Stimulated activated CD4-positive, alpha-beta T cell treated with anti-CD3 and anti-CD28 coated beads, Interleukin-1b, Interleukin-23, amount 100 ng/mL, for 4 hours (primary cell): ENCODE results near the gene HPCAL4.

Source experiments
- DNase-seq, 2 donors: peaks; one replicate each; pipeline ENCODE4 v3.0.0-alpha.2; 2020; ENCODE audit warnings: low read depth in 2 of 2

HPCAL4 gene

GRCh38 chr1:39701049-39701439, 9.8 kb upstream of the HPCAL4 start:
- DNase-seq = no peak

DNA sequence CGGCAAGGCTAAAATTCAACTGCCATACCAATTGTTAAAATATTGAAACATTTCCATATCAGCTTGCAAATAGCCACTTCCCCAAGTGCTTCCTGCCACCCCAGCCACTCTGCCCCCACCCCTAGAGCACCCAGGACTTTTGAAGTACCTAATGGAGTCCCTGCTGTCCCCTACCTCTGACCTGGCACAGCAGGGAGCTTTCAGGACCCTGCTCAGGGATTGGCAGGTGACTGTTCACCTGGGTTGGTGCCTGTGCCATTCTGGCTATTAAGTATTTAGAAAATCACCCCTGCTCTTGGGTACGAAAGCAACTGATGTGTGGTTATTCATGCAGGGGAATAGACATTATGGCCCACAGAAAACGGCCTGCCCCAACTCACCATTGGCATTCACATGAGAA, 9.1 kb upstream of the HPCAL4 start:
- no peak for DNase-seq

DNA sequence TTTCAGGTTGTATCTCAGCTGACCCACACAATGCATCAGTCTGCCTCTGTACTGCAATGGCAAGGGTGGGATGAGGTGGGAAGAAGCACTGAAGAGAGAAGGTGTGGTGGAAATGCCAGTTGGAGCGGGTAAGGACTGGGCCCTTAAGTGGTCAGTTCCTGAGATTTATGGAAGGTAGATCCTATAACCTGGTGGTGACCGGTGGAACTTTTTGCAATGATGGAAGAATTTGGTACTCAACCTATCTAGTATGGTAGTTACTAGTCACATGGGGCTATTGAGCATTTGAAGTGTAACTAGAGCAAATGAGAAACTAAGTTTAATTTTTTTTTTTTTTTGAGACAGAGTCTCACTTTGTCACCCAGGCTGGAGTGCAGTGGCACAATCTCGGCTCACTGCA, 8.2 kb upstream of the HPCAL4 start:
- no peak for DNase-seq

GRCh38 chr1:39698568-39698967, 7.3 kb upstream of the HPCAL4 start:
- DNase-seq = no peak

- DNase-seq = no peak
Observed at GRCh38 chr1:39696448-39696847, 5.2 kb upstream of the HPCAL4 start.

DNA sequence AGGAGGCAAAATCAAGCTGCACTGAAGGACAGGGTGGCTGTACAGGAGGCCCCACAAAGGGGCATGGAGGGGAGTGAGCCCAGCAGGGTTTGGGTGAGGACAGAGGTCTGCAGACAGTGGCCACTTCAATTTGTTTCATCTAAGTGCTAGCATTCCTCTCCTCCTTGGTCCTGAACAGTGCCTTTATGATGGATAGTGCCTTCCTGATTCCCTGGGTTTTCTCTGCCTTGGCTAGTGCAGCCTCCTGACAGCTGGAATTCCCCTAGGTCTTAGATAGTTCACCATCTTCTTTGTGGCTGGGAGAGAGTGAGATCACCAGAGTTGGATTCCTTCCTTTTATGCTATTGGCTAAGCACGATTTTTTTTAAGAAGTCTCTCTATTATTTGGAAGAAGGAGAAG, 3.8 kb upstream of the HPCAL4 start:
- no peak for DNase-seq

DNA sequence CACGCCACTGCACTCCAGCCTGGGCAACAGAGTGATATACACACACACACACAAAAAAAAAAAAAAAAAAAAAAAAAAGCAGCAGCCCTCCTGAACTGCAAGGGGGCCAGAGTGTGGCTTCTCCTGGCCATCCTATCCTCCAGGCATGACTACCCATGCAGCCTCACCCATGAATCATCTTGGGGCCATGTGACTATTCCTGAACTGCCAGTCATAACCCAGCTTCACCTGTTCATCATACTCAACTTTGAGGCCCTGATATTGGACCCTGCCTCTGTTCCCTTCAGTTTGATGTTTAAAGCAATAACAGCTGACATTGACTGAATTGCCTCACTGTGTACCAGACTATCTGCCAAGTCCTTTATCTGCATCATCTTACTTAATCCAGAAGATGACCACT, 2.8 kb upstream of the HPCAL4 start:
- DNase-seq = no peak

DNA sequence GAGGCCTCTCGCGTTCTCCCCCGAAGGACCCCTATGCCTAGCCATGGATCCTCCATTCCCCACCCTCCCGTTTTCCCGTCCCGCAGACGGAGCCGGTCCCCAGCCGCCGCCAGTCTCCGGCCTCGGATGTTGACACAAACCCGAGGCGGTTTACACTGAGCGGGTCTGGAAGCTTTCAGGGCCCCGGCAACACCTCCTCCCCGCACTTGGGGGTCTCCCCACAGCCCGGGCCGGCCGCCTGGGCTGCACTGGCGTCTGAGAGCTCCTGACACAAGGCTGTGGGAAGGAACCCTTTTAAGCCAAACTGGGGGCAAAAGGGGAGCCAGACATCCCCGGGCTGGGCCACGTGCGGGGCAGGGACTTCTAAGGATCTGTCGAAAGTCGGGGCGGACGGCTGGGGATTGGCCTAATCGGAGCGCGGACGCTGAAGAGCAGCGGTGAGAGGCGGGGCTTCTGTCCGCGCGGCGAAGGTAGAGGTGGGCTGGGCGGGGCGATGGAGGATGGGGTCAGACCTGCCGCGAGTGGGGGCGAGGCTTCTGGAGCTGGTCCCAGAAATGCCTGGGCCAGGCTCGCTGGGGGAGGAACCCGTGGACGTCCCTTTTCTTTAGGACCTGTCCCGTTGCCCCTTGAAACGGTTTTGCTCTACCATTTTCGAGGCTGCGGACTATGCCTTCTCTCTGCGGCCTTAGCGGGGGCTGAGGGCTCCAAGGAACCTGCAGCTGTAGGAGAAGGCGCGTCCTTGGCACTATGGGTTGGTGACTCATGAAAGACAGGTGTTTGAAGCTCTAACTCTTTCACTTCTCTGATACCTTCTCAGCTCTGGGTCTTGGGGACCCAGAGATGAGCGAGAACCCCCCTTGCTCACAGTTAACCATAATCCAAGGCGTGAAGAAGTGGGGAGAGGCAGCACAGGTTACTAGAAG, 1.2 kb upstream of the HPCAL4 start:
- no peak for DNase-seq

GRCh38 chr1:39690794-39691382, 345 bp downstream of the HPCAL4 start:
- DNase-seq = no peak

DNA sequence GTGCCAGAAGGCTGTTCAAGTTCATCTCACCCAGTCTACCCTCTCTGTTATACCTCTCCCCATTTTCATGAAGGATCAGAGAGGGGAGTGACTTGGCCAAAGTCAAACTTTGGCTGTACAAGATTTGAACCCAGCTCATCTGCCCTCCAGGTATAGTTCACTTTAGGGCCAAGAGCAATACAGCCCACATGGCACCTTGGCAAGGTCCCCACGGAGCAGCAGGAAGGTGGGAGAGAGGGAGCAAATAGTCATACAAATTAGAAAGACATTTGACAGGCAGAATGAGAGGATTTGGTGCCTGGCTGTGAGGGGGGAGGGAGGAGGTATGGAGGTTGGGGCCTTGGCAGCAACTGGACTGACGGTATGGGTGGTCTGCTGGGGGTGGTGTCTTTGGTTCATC, 1.0 kb downstream of the HPCAL4 start:
- DNase-seq = no peak

GRCh38 chr1:39689635-39690034, 1.6 kb downstream of the HPCAL4 start:
- no peak for DNase-seq

DNA sequence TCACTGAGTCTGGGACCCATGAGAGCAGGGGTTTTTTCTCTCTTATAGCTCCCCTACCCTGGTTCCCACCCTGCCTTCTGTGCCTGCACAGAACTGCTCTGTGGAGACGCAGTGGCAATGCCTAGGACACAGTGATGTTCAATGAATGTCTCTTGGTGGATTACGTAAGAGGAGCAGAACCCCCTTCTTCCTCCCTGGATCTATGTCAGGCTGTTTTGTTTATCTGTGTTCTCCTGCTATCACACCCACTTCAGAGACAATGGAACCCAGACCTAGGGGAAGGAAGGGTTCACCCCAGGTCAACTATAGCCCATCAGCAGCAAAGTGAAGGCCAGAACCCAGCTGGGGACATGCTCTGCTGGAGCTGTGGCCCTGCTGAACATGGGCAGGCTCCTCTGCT, 2.0 kb downstream of the HPCAL4 start:
- no peak for DNase-seq

DNA sequence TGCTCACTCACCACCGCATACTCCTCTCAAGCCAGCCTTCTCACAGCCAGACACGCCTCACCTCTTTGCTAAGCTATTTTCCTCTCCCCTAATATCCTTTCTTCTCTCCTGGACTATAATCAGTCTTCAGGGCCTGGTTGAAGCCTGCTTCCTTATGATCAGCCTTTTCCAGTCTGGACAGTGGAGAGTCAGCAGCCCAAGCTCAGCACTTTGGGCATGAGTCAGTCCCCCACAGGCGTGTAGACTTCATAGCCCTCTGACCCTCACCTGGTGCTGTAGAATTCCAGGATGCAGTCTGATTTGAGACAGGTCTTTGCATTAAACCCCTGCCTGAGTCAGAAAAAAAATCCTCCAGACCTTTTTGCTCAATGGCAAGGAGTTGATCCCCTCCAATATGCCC, 2.5 kb downstream of the HPCAL4 start:
- no peak for DNase-seq

- no peak for DNase-seq
Observed at GRCh38 chr1:39687243-39687642, 4.0 kb downstream of the HPCAL4 start.

DNA sequence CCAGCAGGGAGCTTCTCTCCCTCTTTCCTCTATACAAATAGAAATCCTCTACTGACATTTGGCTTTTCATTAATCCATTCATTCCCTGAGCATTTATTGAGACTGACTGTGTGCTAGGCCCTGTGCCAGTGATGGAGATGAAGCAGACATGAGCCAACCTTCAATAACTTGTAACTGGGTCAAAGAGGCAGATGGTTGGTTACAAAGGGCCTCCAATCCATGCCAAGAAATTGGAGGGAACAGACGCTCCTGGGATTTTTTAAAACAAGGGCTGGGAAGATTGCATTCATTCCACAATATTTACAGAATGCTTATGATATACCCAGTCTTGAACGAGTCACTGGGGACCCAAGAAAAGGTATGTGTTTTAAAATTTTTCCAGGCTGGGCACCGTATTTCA, 6.2 kb downstream of the HPCAL4 start:
- DNase-seq = no peak

DNA sequence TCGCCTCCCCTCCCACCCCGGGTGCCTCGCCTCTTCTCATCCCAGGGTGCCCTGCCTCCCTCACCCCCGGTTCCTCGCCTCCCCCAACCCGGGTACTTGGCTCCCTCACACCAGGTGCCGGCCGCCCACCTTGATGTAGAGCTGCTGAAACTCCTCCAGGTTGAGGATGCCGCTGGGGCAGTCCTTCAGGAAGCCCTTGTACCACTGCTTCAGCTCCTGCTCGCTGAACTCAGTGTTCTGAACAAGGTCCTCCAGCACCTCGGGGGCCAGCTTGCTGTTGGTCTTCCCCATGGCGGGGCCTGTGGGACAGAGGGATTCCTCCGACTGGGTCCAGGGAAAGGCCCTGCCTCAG, 6.9 kb downstream of the HPCAL4 start:
- DNase-seq = no peak

DNA sequence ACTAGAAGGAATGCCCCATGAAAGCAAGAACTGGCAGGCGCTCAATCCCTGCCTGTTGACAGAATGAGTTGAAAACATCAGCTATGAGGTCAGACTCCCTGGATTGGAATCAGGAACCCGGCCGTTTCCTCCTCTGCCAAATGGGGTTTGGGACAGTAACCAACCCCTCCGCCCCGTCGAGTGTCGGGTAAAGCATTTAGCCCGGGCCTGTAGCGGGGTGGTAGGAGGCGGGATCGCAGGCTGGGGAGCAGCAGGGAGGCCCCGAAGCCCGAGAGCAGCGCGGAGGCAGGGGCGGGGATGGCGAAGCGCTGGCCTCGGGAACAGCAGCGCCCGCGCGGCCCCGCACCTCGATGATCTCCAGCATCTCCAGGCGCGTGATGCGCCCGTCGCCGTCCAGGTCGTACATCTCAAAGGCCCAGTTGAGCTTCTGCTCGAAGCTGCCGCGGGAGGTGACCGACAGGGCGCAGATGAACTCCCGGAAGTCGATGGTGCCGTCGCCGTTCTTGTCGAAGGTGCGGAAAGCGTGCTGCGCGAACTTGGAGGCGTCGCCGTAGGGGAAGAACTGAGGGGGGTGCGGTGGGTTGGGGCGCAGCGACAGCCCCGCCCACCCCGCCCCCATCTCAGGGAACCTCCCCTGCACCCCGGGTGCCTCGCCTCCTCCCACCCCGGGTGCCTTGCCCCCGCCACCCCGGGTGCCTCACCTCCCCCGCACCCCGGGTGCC, 7.5 kb downstream of the HPCAL4 start:
- peak in 1 of 2 donors; percentile 10 for DNase-seq

DNA sequence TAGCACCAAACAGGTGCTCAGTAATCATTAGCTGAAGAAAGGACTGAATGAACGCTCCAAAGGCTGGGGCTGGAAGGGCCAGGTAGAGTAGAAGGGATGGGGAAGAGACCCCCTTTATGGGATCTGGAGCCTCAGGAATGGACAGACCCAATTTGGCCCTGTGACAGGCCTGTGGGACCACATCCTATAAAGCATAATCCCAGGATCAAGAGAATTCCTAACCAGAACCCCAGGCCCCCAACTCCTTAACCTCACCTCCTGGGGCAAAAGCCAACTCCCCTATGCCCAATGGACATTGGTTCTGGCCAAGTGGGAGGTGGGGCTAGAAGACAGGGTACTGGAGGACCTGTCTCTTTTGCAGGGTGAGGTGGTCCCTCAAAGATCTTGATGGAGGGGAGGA, 9.2 kb downstream of the HPCAL4 start:
- no peak for DNase-seq

GRCh38 chr1:39681294-39681693, 9.9 kb downstream of the HPCAL4 start:
- no peak for DNase-seq

DNA sequence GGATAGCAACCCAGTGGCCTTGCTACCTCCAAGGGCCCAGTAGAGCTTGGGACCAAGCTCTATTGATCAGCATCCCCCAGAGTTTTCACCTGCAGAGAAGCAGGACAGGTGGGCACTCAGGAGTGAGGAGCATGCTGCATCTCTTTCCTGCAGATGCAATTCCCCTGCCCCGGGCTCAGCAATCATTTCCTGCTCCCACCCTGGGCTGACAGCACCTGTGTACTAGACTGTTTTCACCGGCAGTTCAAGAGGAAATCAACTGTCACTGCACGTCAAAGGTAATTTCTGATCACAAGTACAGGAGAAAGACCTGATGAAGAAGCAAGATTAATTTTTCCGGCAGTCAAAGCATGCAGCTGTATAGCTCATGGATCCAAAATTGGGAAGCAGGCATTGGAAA, 10.5 kb downstream of the HPCAL4 start:
- no peak for DNase-seq

DNA sequence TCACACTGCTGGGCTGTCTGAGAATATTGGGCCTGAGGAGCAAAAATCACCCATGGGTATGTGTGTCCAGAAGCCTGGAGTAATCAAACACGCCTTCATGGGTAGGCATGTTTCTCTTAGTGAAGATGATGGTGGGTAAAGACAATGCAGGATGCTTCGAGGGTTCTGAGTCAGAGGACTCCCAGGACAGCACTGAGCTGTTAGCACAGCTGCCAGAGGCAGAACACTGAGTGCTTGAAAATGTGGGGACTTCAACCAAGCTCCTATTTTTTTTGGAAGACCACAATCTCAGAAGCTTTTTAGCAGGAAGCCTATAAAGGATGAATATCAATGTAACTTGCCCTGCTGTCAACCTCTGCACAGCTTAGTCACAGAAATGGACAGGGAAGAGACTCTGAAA, 11.4 kb downstream of the HPCAL4 start:
- no peak for DNase-seq

DNA sequence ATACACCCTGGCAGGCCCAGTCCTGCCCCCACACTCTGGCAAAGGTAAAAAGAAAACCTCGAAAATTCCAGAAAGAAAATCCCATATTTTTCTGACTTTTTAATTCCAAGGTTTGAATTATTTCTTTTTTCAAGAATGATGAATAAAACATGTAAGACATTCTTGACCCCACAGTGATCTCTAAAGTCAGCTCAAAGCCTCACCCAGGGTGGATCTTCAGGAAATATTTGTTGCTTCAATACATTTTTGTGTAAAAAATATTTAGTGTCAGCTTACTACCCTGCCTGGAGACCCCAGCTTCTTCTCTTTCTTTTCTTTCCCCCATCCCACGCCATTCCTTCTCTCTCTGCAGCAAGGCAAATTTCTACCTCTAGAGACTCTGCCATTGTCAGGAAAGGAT, 12.3 kb downstream of the HPCAL4 start:
- DNase-seq = no peak

GRCh38 chr1:39677645-39678044, 13.6 kb downstream of the HPCAL4 start:
- DNase-seq = no peak
